HG03520 (cell line): ENCODE data around the gene RGS11.

Source experiments
- ATAC-seq: cut with Tn5 transposase; IDR thresholded peaks from one replicate; pipeline ENCODE4 v1.9.1; 2021; ENCODE audit warnings: mild to moderate bottlenecking, moderate library complexity; ENCODE audit not compliant: unreplicated experiment

Gene RGS11

DNA sequence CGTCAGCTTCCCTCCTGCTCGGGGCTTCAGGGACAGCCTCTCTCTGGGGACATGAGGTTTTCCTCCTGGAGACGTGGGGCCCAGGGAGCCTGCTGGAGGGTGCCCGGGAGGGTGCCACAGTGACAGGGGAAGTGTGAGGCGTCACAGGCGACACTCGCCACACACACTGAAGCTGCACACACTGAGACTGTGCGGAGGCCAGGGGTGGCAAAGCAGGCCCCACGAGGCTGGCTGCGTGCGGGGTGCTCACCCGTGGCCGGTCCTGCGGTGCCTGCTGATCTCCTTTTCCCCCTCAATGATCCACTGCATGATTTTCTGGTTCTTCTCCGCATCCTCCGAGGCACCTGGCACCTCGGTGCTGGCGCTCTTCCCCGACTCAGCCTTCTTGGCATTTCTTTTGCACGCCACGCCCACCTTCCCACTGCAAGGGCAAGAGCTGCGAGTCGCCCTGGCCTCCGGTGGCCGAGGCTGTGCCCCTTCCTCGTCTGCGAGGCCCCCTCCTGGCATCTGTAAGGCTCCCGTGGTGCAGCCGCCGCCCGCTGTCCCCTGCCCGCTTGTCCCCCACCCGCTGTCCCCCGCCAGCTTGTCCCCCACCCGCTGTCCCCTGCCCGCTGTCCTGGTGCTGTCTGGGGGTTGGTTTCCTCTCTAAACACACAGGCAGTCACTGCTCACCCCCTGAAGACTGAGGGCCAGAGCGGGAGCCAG is 21.2 kb upstream of the RGS11 start:
- ATAC-seq, result no peak

- ATAC-seq, result no peak
Measured at GRCh38 chr16:296276-296675, 20.5 kb upstream of the RGS11 start.

DNA sequence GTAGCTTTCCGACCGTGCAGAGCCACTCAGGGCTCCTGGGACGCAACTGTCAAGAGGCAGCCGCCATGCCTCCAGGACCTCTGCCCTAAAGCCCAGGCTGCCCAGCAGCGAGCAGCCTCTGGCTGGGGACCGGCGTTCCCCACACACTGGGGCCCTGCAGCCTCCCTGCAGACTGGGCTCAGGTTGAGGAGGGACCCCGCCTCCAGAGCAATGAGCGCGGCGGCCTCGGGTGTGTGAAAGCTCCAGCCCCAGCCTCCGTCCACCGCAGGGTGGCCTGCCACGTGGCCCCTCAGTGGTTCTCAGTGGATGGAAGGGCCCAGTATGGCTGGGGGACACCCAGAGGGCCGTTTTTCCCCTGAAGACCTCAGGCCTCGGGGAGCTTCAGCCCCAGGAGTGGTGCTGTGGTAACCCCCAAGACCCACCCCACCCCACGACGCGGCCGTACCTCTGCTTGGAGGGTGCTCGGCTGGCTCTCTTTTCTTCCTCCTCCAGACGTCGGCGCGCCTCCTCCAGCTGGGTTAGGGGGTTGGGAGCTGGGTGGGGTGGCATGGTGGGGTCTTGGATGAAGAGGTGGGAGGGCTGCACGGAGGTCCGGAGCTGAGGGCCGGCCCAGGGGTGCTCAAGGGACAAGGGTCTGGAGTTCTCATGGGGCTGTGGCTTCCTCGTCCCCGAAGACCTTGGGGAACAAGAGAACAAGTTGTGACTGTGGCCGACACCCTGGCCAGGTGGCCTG is 17.5 kb upstream of the RGS11 start:
- no peak for ATAC-seq

DNA sequence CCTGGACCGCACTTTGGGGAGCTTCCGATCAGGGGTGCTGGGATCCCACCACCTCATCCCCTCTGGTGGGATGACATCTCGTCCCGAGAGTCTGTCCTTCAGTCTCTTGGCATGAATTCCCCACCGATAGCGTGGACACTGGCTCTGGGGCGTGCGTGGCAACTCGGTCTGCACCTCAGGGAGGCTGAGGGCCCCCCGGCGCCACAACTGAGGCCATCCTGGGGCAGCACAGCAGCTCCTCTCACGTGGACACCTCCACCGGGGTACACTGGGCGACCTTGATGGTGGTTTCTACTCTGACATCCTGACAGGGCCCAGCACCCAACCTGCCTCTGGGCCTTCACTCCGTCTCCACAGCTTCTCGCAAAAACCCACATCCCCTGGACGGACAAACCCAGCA is 15.8 kb upstream of the RGS11 start:
- no peak for ATAC-seq

GRCh38 chr16:290681-291405 is 15.1 kb upstream of the RGS11 start:
- ATAC-seq, result no peak

DNA sequence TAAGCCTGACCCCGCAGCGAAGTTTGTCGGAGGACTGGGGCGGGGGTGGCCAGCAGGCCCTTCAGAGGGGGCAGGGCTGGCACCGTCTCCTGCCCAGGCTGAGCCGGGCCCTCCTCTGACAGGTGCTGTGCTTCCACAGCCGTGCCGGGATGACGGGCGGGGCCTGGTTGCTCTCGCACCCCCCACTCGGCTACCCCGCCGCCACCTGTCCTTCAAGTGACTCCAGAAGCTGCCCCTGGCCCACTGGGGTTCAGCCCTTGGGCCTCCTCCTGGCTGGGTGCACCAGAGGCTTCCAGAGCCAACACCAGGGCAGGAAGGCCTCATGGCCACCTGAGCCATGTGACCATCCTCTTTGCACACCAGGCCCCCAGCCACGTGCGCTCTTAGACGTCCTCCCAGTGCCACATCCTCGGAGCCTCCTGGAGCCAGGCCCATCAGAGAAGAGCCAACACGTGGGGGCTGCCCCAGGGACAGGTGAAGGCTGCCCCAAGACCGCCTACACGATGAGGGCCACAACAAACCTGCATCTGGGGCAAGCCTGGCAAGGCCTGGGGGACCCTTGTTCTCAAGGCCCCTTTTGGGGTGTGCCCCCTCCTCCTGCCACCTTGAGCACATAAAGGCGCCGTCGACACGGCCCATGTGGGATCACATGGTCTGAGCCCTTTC is 14.4 kb upstream of the RGS11 start:
- ATAC-seq, result no peak

GRCh38 chr16:289395-289997 is 13.8 kb upstream of the RGS11 start:
- no peak for ATAC-seq

GRCh38 chr16:287981-288920 is 12.5 kb upstream of the RGS11 start:
- ATAC-seq, result no peak

GRCh38 chr16:287298-287811 is 11.6 kb upstream of the RGS11 start:
- ATAC-seq, result no peak

DNA sequence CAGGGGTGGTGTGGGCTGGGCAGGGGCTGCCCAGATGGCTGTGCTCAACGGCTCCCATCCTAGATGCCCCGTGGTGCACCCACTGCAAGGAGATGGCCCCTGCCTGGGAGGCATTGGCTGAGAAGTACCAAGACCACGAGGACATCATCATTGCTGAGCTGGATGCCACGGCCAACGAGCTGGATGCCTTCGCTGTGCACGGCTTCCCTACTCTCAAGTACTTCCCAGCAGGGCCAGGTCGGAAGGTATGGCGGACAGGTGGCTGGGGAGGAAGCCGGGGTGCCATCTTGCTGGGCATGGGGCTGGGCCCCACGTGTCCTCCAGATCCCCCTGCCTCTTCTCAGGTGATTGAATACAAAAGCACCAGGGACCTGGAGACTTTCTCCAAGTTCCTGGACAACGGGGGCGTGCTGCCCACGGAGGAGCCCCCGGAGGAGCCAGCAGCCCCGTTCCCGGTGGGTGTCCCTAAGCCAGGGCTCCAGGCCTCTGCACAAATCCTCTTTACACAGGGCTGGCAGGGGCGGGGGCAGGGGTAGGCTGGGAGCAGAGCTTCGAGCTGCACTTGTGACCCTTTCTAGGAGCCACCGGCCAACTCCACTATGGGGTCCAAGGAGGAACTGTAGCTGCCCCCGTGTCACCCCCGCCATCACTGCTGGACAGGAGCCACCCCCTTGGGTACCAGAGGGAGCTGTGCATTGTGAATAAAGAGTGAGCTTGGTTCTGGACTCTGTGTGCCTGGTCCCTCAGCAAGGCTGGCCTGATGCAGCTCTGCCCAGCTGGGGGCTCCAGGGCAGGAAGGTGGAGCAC is 10.9 kb upstream of the RGS11 start:
- ATAC-seq, result no peak

- no peak for ATAC-seq
Measured at GRCh38 chr16:285146-286055, 9.7 kb upstream of the RGS11 start.

- ATAC-seq, result no peak
Measured at GRCh38 chr16:284204-285120, 8.7 kb upstream of the RGS11 start.

DNA sequence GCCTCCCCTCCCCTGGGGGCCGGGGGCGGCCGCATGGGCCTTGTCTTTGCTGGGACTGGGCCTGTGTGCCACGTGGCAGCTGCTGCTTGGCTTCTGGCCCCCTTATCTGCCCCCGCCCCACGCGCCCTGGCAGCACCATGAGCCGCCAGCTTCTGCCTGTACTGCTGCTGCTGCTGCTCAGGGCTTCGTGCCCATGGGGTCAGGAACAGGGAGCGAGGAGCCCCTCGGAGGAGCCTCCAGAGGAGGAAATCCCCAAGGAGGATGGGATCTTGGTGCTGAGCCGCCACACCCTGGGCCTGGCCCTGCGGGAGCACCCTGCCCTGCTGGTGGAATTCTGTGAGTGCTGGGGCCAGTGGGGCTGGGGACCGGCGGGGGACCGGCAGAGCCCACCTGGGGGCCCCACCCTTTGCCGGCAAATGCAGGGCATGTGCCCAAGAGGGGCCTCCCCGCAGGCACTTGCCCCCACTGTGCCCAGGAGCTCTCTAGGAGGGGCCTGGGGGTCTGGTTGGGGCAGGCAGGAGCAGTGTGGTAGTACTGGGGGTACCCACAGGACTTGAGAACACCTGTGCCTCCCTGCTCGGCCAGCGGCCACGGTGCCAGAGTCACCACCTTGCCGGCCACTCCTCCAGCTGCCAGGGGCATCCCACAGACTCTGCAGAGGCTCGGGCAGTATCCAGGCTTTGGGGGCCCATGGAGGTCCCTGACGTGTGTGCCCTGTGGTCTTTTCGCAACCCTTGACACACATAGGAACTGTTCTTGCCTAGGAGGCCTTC is 7.5 kb upstream of the RGS11 start, which contains the start of gene PDIA2:
TSS of gene PDIA2 (plus strand) at position 132 of the 773 bp plus-strand sequence. CDS start at position 138, 6 bp downstream.
- no peak for ATAC-seq

- ATAC-seq, result no peak
Measured at GRCh38 chr16:282491-282890, 6.7 kb upstream of the RGS11 start.

GRCh38 chr16:281660-282255 is 6.0 kb upstream of the RGS11 start:
- ATAC-seq, result no peak
